ENCODE measurements around the gene CCDC106.

CCDC106 gene

DNA sequence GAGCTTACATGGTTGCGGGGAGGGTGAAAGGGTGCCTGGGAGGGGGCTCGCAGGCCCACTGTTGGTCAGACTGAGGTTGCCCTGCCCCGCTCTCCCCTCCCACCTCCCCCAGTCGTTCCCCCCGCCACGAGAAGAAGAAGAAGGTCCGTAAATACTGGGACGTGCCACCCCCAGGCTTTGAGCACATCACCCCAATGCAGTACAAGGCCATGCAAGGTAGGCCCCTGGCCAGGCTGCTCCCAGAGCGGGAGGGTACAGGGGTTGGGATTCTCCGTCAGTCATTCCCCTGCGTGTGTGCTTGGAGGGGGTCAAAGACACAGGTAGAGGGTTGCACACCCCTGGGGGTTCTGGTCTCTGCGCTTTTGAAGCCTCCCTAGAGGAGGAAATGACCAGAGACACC, 12.4 kb downstream of the CCDC106 start:
- no peak overlapping the region for H3K27ac ChIP-seq (ENCODE audit: low read depth, low read length, severe bottlenecking)
- no peak overlapping the region for H3K4me3 ChIP-seq (ENCODE audit: extremely low read depth, insufficient read depth, low read length, poor library complexity, severe bottlenecking)
- 92 to 97% methylated on average over 4 to 6 of the region's 12 CpGs for WGBS, 2 experiments (ENCODE audit: insufficient coverage in 2 of 2)
- peaks cover 37% of the 10 kb centered on the region for H3K4me1 ChIP-seq (ENCODE audit: control insufficient read depth, insufficient read depth, low read length, poor library complexity, severe bottlenecking)
- H3K36me3 ChIP-seq (ENCODE audit: control insufficient read depth, insufficient read depth, low read length) = peaks cover 85% of the 10 kb centered on the region
- H3K9me3 ChIP-seq (ENCODE audit: control insufficient read depth, low read length) = no peaks in the 10 kb centered on the region

DNA sequence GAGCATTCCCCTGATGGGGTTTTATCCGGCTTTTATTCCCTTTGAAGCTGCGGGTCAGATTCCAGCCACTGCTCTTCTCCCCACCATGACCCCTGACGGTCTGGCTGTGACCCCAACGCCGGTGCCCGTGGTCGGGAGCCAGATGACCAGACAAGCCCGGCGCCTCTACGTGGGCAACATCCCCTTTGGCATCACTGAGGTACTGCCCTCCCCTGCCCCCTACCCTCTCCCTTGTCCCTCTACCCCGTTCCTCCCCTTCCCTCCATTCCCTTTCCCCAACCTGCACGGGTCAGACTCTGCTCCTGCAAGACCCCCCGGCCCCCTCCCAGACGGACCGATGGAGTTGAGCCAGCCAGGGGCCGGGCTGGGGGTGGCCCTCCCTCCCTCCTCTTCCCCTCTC, 13.0 kb downstream of the CCDC106 start:
- Histone ChIP-seq H3K27ac (ENCODE audit: low read depth, low read length, severe bottlenecking) (no peak overlapping the region), H3K4me1 (ENCODE audit: control insufficient read depth, insufficient read depth, low read length, poor library complexity, severe bottlenecking) (peaks cover 37% of the 10 kb centered on the region), H3K9me3 (ENCODE audit: control insufficient read depth, low read length) (no peaks in the 10 kb centered on the region), H3K36me3 (ENCODE audit: control insufficient read depth, insufficient read depth, low read length) (peaks cover 86% of the 10 kb centered on the region), H3K4me3 (ENCODE audit: extremely low read depth, insufficient read depth, low read length, poor library complexity, severe bottlenecking) (no peak overlapping the region)
- 94 to 95% methylated on average over 12 of the region's 16 CpGs for WGBS, 2 experiments (ENCODE audit: insufficient coverage in 2 of 2)

DNA sequence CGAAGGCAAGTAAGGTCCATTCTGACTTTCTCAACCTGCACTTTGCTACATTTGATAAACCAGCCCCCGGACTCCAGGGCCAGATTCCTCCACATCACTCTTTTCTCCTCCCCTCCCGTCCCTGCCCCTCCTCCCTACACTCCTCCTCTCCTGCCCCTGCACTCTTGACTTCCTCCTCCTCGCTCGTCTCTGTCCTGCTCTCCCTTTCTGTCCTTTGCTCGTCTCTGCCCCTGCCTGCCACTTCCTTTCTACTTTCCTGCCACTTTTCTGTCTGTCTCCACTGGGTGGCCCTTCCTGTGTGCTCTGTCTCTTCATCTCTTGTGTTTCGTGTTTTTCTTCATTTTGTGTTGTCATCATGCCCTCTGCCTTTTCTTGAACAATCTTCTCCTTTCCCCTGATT, 13.8 kb downstream of the CCDC106 start:
- 88 to 90% methylated on average over 6 to 7 of the region's 7 CpGs for WGBS, 2 experiments (ENCODE audit: insufficient coverage in 2 of 2)
- peaks cover 32% of the 10 kb centered on the region for H3K4me1 ChIP-seq (ENCODE audit: control insufficient read depth, insufficient read depth, low read length, poor library complexity, severe bottlenecking)
- no peak overlapping the region for H3K4me3 ChIP-seq (ENCODE audit: extremely low read depth, insufficient read depth, low read length, poor library complexity, severe bottlenecking)
- H3K27ac ChIP-seq (ENCODE audit: low read depth, low read length, severe bottlenecking) = no peak overlapping the region
- H3K36me3 ChIP-seq (ENCODE audit: control insufficient read depth, insufficient read depth, low read length) = peaks cover 87% of the 10 kb centered on the region
- H3K9me3 ChIP-seq (ENCODE audit: control insufficient read depth, low read length) = no peaks in the 10 kb centered on the region

DNA sequence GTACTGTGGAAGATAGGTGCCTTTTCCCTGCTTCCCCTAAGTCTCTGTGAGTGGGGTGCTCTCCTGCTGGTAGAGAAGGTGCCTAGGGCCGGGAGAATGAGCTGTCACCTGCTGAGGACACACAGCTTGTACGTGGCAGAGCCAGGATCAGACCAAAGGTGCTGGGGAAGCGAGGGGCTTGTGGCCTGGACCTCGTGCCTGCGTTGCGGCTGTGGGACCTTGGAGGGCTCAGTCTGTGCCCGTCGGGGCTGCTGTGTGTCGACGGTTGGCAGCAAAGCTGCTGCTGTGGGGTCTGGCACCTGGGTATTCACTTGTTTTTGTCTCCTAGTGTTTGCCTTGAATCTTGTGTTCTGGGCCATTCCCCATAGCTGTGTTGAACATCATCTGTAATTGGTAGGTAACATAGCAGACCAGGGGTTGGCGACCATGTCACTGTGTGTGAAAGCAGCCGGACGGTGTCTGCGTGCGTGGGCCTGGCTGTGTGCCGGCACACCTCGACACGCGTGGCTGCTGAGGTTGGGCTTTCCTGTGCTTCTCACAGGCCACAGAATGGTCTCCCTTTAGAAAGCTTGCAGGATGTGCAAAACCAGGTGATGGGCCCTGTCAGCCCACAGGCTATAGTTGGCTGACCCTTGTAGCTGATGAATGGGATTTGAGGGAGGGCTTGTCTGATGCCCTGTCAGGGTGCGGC, 16.0 kb downstream of the CCDC106 start:
- no peaks in the 10 kb centered on the region for H3K9me3 ChIP-seq (ENCODE audit: control insufficient read depth, low read length)
- no peak overlapping the region for H3K27ac ChIP-seq (ENCODE audit: low read depth, low read length, severe bottlenecking)
- H3K4me3 ChIP-seq (ENCODE audit: extremely low read depth, insufficient read depth, low read length, poor library complexity, severe bottlenecking) = no peak overlapping the region
- H3K4me1 ChIP-seq (ENCODE audit: control insufficient read depth, insufficient read depth, low read length, poor library complexity, severe bottlenecking) = peaks cover 13% of the 10 kb centered on the region
- 92 to 95% methylated on average over 20 of the region's 20 CpGs for WGBS, 2 experiments (ENCODE audit: insufficient coverage in 2 of 2)
- peaks cover 94% of the 10 kb centered on the region for H3K36me3 ChIP-seq (ENCODE audit: control insufficient read depth, insufficient read depth, low read length)

DNA sequence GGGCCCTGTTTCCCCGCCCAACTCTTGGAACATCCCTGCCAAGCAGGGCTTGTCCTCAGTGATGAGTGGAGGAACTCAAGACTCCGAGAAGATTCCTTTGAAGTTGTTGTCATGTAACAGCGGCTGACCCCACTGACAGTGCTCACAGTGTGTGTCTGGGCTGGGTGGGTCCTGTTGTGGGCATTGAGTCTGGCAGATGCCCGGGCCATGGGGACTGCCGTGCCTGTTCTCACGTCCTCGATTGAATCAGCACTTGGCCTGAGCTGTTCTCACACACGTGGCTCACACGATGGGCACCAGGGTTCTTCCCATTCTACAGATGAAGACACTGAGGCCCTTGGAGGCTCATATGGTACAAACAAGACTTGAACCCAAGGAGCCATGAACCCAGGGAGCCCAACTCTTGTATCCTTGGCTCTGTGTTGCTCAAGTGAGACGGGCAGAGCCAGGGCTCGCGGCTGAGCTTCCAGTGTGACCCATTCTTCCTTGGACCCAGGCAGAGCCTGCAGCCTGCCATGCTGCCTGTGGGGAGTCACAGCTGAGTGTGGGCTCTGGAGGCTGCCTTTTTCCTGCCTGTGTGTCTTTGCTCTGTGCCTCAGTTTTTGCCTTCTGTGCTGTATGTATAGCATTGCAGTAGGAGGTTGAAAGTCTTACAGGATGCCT, 18.5 kb downstream of the CCDC106 start:
- H3K4me3 ChIP-seq (ENCODE audit: extremely low read depth, insufficient read depth, low read length, poor library complexity, severe bottlenecking) = no peak overlapping the region
- H3K27ac ChIP-seq (ENCODE audit: low read depth, low read length, severe bottlenecking) = no peak overlapping the region
- 95 to 97% methylated on average over 12 of the region's 12 CpGs for WGBS, 2 experiments (ENCODE audit: insufficient coverage in 2 of 2)
- H3K9me3 ChIP-seq (ENCODE audit: control insufficient read depth, low read length) = no peaks in the 10 kb centered on the region
- H3K4me1 ChIP-seq (ENCODE audit: control insufficient read depth, insufficient read depth, low read length, poor library complexity, severe bottlenecking) = no peaks in the 10 kb centered on the region
- peaks cover 90% of the 10 kb centered on the region for H3K36me3 ChIP-seq (ENCODE audit: control insufficient read depth, insufficient read depth, low read length)

DNA sequence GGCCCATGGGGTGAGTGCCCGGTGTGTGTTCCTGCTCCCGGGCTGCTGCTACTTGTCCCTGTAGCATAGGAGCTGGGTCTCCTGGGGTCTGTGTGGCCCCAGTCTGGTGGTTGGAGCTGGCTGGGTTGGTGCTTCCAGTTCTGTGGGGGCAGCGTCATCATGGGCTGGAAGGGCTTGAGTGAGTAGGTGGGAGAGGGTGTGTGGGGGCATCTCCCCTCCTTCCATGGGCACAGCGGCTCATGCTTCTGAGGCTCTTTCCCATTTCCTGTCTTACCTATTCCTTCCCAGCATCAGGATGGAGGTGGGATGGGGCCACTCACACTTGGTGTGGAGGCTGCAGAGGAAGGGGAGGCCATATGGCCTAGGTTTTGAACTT, 19.0 kb downstream of the CCDC106 start:
- Histone ChIP-seq H3K9me3 (ENCODE audit: control insufficient read depth, low read length) (no peaks in the 10 kb centered on the region), H3K27ac (ENCODE audit: low read depth, low read length, severe bottlenecking) (no peak overlapping the region), H3K4me1 (ENCODE audit: control insufficient read depth, insufficient read depth, low read length, poor library complexity, severe bottlenecking) (no peaks in the 10 kb centered on the region), H3K36me3 (ENCODE audit: control insufficient read depth, insufficient read depth, low read length) (peaks cover 90% of the 10 kb centered on the region), H3K4me3 (ENCODE audit: extremely low read depth, insufficient read depth, low read length, poor library complexity, severe bottlenecking) (no peak overlapping the region)
- WGBS, 2 experiments (ENCODE audit: insufficient coverage in 2 of 2) = 100% methylated on average over 2 of the region's 4 CpGs

GRCh38 chr19:55667511-55667910, 19.5 kb downstream of the CCDC106 start:
- WGBS, 2 experiments (ENCODE audit: insufficient coverage in 2 of 2) = 89 to 95% methylated on average over 8 to 12 of the region's 12 CpGs
- Histone ChIP-seq H3K4me1 (ENCODE audit: control insufficient read depth, insufficient read depth, low read length, poor library complexity, severe bottlenecking) (no peaks in the 10 kb centered on the region), H3K4me3 (ENCODE audit: extremely low read depth, insufficient read depth, low read length, poor library complexity, severe bottlenecking) (no peak overlapping the region), H3K9me3 (ENCODE audit: control insufficient read depth, low read length) (no peaks in the 10 kb centered on the region), H3K27ac (ENCODE audit: low read depth, low read length, severe bottlenecking) (no peak overlapping the region), H3K36me3 (ENCODE audit: control insufficient read depth, insufficient read depth, low read length) (peaks cover 88% of the 10 kb centered on the region)

DNA sequence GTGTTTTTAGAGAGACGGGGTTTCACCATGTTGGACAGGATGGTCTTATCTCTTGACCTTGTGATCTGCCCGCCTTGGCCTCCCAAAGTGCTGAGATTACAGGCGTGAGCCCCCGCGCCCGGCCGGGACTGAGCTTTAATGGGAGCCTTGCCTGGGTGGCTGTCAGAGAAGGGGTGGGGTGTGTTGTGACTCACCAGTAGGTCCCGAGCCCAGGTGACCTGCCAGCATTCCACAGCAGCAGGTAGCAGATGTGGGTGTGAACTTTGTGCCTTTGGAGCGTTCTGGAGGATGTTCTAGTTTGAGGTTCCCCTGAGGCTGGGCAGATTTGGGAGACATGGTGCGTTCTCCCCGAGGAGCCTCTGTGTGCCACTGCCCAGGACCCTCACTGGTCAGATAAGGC, 19.9 kb downstream of the CCDC106 start:
- Histone ChIP-seq H3K36me3 (ENCODE audit: control insufficient read depth, insufficient read depth, low read length) (peaks cover 88% of the 10 kb centered on the region), H3K27ac (ENCODE audit: low read depth, low read length, severe bottlenecking) (no peak overlapping the region), H3K4me3 (ENCODE audit: extremely low read depth, insufficient read depth, low read length, poor library complexity, severe bottlenecking) (no peak overlapping the region), H3K9me3 (ENCODE audit: control insufficient read depth, low read length) (no peaks in the 10 kb centered on the region), H3K4me1 (ENCODE audit: control insufficient read depth, insufficient read depth, low read length, poor library complexity, severe bottlenecking) (no peaks in the 10 kb centered on the region)
- 93 to 95% methylated on average over 5 to 11 of the region's 11 CpGs for WGBS, 2 experiments (ENCODE audit: insufficient coverage in 2 of 2)

DNA sequence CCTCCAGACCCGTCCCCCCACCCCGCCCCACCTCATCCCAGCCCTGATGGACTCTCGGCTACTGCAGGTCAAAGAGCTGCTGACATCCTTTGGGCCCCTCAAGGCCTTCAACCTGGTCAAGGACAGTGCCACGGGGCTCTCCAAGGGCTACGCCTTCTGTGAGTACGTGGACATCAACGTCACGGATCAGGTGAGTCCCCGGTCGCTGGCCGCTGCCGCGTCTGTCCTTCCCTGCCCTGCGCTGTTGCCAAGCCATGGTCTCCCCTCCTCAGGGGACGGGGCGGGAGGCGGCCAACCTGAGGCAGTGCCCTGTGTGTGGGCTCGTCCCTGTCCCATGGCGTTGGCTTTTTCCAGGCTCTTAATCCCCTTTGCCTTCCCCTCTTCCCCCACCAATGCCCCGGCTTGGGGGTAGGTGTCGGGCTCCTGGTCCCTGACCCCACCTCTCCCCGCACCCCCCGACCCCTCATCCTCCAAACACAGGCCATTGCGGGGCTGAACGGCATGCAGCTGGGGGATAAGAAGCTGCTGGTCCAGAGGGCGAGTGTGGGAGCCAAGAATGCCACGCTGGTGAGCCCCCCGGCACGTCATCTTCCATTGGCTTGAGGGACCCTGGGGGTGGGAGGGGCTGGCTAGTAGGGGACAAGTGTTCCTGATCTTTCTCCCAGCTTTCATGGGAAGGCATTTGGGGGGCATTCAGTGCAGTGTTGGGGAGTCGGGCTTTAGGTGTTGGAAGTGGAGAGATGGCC, 20.8 kb downstream of the CCDC106 start:
- 91 to 97% methylated on average over 21 to 24 of the region's 30 CpGs for WGBS, 2 experiments (ENCODE audit: insufficient coverage in 2 of 2)
- no peak overlapping the region for H3K27ac ChIP-seq (ENCODE audit: low read depth, low read length, severe bottlenecking)
- no peak overlapping the region for H3K4me3 ChIP-seq (ENCODE audit: extremely low read depth, insufficient read depth, low read length, poor library complexity, severe bottlenecking)
- peaks cover 85% of the 10 kb centered on the region for H3K36me3 ChIP-seq (ENCODE audit: control insufficient read depth, insufficient read depth, low read length)
- no peaks in the 10 kb centered on the region for H3K9me3 ChIP-seq (ENCODE audit: control insufficient read depth, low read length)
- peaks cover 5% of the 10 kb centered on the region for H3K4me1 ChIP-seq (ENCODE audit: control insufficient read depth, insufficient read depth, low read length, poor library complexity, severe bottlenecking)

- no peak overlapping the region for H3K4me3 ChIP-seq (ENCODE audit: extremely low read depth, insufficient read depth, low read length, poor library complexity, severe bottlenecking)
- no peak overlapping the region for H3K27ac ChIP-seq (ENCODE audit: low read depth, low read length, severe bottlenecking)
- 92 to 93% methylated on average over 31 to 38 of the region's 43 CpGs for WGBS, 2 experiments (ENCODE audit: insufficient coverage in 2 of 2)
- H3K9me3 ChIP-seq (ENCODE audit: control insufficient read depth, low read length) = no peaks in the 10 kb centered on the region
- peaks cover 78% of the 10 kb centered on the region for H3K36me3 ChIP-seq (ENCODE audit: control insufficient read depth, insufficient read depth, low read length)
- peaks cover 10% of the 10 kb centered on the region for H3K4me1 ChIP-seq (ENCODE audit: control insufficient read depth, insufficient read depth, low read length, poor library complexity, severe bottlenecking)
These were observed 21.6 kb downstream of the CCDC106 start for GRCh38 chr19:55669418-55670279.
